OCI-M2 (cell line): ENCODE measurements around the gene XPNPEP3.
A peak's percentile ranks its signal among the peaks of the same experiment; 100 is the strongest.

Experiments used
- DNase-seq: peaks from one replicate; lab custom pipeline; 2025; ENCODE audit not compliant: unreplicated experiment; lab: John Stamatoyannopoulos, UW

XPNPEP3 gene

DNA sequence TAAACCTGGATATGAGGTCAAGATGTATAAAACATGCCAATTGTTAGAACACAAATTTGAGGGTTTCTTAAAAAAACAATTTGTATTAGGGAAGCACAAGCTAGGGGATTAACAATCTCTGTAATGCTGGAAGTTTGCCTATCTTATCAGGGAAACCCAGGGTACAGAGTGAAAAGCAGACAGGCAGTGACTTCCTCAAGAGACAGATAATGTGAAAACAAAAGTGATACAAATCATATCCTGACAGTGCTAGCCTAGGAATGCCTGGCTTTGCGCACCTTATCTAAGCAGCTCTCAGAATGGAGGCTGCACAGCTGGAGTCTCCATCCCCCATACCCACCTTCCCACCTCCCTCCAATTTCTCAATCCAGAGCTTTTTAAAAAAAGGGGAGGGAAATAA is 71.7 kb downstream of the XPNPEP3 start:
- DNase-seq = no peak

DNA sequence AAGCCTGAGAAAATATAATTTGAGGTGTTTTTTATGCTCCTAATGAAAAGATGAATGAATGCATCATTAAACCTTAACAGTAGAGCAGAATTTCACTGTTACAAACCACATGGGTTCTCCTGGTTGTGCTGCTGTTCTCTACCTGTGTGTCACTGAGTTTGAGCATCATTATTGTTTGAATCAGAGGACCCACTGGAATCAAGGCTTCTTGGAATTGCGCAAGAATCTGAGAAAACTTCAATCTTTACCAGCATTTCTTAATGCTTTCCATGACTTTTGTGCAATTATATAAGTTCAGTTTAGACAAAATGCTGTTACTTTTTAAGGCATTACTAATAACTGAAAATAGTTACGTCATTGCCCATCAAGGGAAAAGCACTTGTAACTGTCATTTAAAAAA is 75.4 kb downstream of the XPNPEP3 start:
- no peak for DNase-seq

DNA sequence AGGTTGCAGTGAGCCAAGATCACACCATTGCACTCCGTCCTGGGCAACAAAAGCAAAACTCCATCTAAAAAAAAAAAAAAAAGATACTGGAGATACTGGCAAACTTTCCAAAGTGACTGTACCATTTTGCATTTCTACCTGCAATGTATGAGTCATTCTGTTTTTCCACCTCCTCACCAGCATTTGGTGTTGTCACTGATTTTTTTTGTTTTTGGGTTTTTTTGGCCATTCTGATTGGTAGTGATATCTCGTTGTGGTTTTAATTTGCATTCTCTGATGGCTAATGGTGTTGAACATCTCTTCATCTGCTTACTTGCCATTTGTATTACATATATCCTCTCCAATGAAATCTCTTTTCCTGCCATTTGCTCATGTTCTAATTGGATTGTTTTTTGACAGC is 82.3 kb downstream of the XPNPEP3 start:
- DNase-seq = no peak

DNA sequence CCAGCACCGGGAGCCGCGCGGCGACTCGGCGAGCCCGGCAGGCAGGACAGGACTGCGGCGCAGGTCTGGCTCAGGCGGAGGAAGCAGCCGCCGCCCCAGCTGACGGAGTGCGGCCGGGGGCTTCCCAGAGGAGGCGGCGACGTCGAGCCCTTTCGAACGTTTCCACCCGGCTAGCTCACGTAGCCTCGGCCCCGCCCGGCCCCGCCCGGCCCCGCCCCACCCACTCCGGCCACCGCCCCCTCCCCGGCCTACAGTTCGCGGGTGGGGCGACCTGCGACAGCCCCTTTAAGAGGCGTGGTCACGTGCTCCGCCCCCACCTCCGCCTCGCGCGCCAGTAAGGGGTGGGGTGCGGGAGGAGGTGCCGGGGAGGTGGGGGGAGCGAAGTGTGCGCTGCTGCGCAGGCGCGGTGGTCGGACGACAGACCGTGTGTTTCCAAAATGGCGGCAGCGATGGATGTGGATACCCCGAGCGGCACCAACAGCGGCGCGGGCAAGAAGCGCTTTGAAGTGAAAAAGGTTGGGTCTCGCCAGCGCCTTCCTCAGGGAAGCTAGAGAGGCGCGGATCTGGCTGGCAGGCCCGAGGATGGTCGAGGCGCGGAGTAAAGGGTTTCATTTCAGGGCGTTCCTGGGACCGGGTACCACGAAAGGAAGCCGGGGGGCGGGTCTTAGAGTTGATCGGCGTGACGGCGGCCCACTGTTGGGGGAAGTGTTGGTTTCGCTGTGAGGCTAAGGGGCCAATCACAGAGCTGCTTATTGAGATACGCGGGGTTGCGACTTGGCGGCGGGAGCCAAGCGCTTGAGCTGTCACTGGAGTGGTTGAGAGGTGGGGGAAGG is 94.2 kb downstream of the XPNPEP3 start, which contains the start of gene RBX1:
TSS of gene RBX1 (plus strand) at position 417 of the 833 bp plus-strand sequence. CDS start at position 438, 21 bp downstream.
- peak; percentile 61 for DNase-seq

DNA sequence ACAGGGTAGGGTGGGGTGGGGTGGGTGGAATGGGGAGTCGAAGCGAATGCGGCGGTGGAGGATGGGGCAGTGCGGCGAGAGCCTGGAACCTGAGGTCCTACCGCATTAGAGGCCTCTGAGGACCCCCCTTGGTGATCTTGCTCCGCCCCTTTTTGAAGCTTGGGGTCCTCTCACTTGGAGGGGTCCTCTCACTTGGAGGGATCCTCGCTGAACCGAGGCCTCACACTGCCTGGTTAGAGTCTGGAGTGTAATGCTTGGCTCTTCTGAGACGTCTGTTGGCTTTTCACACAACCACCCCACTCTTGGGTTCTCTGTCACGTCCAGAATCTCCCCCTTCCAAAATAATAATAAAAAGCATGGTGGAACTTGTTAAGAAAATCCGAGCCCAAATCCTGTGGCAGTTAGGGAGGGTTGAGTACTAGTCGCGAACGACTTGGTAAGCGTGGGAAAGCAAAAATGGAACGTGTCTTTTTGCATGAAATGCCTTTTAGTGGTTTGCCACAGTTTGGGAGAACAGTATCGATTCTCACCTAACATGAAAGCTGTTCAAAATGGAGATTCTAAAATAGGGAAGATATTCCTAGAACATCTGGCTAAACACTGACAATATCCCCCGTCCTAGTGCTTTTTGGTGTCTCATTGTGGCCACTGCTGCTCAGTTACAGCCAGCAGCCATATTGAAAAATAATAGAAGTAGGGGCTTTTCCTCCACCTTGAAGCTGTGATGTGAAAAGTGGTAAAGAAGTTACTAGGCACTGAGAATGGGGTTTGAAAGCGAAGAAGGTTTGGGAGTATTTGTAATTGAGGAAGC is 95.1 kb downstream of the XPNPEP3 start:
- no peak for DNase-seq

DNA sequence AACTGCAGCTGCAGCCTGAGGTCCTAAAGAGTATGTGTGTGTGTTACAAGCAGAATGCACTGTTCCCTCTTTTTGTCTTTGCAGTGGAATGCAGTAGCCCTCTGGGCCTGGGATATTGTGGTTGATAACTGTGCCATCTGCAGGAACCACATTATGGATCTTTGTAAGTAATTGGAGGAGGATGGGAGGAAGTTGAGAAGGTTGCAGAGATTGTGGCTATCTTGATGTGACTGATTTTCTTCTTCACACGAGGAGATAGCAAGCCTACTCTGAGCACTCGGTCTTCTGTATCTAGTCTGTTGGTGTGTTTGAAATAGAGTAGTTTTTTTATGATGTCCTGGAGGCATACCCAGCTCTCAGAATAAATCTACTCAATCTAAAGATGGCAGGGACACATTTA is 96.5 kb downstream of the XPNPEP3 start:
- DNase-seq = no peak

DNA sequence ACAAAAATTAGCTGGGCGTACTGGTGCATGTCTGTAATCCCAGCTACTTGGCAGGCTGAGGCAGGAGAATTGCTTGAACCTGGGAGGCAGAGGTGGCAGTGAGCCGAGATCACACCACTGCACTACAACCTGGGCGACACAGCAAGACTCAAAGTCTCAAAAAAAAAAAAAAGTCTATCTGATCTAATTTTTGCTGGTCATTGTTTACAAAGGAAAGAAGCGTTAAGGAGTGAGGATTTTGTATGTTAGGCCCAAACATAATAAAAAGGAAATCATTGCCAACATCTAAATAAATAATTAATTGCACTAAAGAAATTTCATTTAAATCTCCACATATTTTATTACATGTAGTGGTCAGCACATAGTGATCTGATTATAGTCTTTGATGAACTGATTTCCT is 97.2 kb downstream of the XPNPEP3 start:
- no peak for DNase-seq

DNA sequence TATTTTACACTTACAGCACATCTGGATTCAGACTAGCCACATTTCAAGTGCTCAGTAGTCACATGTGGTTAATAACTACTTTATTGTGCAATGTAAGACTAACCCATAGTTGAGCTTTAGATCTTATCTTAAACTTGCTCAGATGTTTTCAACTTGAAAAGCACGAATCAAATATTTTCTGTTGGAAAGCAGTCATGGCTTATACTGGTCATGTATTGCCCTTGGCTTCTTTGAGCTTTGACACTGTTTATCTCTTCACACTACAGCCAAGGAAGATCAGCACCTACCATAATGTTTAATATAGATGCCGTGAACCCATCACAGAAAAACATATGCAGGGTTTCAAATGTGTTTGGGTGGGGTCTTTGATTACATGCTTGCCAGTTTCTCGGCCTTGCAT is 98.6 kb downstream of the XPNPEP3 start:
- no peak for DNase-seq

DNA sequence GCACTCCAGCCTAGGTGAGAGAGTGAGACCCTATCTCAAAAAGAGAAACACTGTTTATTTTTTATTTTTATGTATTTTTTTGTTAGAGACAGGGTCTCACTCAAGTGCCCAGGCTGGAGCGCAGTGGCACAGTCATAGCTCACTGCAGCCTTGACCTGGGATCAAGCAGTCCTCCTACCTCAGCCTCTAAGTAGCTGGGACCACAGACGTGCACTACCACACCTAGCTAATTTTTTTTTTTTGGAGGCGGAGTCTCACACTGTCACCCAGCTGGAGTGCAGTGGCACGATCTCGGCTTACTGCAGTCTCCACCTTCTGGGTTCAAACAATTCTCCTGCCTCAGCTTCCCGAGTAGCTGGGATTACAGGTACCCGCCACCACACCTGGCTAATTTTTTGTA is 100.7 kb downstream of the XPNPEP3 start:
- DNase-seq = no peak

DNA sequence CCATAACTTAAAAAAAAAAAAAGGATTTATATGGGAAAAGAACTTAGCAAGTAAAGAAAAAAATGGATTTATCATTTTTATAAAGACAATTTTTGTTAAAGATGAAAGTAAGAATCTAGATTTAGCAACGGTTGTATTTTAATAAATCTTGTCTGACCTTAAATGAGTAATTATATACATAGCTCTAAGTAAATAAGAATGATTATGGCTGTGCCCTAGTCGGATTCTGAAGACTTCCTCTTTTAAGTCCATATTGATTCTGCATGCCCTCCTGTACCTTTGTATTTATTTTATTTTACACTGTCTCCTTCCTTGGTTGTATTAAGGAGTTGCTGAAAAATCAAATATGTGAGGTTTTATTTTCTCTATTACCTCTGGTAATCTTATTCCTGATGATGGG is 101.4 kb downstream of the XPNPEP3 start:
- no peak for DNase-seq

DNA sequence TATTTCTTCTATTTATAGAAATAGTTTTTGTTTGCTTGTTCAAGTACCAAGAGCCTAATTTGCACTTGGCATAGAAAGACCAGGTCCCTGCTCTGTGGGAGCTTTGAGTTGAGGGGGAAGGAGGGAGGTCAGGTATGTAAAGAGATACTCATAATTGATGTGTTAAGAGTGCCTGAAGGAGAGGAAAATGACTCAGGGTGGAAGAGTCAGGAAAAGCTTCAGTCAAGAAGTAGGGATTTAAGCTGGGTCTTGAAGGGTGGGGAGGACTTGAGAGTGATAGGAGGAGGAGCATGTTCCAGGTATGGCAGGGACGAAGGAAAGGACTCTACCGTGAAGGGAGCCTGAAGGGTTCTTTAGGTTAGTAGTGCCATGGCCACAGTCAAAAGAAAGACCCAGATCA is 103.2 kb downstream of the XPNPEP3 start:
- no peak for DNase-seq

DNA sequence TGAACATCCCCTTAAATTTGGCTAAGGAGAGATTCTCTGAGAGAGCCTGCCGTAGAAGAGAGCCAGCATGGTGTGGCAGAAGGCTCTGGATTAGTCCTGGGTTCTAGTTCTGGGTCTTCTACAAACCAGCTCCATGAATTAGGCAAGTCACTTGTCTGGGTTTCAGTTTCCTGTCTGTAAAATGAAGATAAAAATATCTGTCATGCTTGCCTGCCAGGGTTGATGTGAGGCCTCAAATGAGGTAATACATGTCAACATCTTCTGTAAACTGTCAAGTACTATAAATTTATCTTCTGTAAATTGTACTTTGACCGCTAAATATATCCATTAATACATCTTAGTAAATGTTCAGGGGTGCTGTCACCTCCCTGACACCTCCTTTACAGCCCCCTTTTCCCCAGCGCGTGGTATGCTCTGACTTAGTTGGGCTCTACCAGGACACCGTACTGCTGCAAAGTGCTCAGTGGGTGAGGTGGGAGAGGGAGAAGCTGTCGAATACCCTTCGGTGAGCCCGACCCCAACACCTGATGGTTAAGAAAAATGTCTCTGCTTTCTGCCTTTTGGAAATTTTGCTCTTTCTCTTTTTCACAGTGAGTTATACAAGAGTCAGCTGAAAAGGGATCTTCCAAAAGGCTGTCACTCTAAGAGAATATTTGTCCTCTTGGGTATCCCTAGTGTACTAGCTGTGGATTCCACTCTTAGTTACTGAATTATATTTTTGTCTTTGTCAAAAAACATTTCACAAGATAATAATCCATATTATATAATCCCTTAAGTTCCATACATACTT is 109.2 kb downstream of the XPNPEP3 start:
- no peak for DNase-seq

DNA sequence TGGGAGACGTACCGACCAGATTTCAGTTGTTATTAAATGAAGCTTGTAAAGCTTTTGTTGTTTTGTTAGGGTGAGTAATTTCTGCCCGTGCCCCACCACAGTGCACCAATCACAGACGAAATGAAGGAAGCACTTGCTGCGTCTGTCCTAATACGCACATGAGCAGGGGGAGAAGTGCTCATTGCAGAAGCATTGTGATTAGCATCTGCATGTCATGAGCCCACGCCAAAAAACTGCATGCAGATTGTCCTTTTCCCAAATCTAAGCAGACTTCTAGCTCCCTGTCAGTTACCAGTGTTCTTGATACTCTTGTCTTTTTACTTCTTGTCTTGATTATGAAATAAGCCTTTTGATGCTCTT is 109.8 kb downstream of the XPNPEP3 start:
- DNase-seq = no peak

DNA sequence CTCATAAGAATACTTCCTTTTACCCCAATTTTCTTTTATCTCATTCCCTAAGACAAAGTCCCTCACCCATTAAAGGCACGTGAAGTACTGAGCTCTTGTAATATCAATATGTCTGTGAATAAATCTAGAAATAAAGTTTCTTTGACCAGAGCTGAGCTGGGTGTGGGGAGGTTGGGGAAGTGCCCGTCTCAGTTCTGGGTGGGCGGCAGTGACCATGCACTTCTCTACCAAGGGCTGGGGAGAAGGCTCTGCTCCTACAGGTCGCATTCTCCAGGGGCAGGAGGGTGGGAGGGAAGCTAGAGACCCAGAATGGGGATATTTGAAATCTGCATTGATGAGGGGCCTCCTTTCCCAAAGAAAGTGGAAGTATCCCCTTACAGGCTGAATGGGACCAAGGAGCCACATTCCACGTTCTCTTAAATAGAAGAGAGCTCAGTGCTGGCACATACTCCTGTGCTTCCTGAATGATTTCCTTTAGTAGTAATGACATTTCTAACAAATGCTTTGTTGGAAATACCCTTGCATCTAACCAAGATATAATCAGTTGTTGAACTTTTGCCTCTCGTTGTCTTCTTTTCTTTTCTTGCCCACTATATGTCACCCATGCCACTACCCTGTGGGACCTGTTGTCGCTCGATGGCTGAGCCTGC is 110.3 kb downstream of the XPNPEP3 start:
- no peak for DNase-seq

DNA sequence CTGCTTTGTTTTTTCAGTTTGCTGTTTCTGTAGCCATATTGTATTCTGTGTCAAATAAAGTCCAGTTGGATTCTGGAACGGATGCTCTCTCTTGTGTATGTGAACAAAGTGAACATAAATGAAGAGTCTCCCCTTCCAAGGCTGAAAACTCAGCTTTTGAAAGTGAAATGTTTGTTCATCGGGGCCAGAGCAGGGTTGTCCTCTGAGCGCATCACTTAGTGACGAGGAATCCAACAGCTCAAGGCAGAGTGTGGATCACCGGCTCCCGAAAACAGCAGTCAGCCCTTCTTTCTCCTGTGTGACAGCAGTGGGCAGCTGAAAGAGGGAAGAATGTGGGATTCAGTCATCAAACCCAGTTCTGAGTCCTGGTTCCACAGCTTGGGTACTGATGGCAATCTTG is 115.6 kb downstream of the XPNPEP3 start:
- no peak for DNase-seq

DNA sequence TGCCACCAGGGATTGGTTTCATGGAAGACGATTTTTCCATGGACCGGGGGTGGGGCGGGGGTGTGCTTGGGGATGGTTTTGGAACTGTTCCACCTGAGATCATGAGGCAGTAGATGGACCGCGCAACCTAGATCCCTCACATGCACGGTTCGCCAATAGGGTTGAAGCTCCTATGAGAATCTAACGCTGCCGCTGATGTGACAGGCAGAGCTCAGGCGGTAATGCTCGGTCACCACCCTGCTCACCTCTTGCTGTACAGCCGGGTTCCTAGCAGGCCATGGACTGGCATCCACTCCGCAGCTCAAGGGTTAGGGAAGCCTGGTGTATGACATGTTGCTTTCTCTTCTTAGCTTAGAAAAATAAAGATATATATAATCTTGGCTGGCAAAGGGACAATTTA is 116.2 kb downstream of the XPNPEP3 start:
- DNase-seq = no peak

DNA sequence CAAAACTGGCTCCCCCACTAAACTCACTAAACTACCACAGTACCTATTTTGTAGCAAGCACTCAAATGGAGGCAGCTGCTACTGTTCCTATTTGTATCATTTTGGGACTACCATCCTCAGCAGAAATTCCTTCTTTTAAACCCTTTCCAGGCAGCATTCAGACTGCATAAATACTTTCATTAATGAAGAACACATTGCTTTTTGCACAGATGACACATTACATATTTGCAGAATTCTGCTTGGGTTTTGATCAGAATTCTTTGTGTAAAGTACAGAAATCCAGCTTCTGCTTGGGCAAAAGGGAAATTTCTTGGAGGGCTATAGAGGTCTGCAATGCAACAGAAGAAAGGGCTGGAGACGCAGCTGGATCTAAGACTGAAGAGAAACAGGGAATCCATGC is 118.4 kb downstream of the XPNPEP3 start:
- DNase-seq = no peak

DNA sequence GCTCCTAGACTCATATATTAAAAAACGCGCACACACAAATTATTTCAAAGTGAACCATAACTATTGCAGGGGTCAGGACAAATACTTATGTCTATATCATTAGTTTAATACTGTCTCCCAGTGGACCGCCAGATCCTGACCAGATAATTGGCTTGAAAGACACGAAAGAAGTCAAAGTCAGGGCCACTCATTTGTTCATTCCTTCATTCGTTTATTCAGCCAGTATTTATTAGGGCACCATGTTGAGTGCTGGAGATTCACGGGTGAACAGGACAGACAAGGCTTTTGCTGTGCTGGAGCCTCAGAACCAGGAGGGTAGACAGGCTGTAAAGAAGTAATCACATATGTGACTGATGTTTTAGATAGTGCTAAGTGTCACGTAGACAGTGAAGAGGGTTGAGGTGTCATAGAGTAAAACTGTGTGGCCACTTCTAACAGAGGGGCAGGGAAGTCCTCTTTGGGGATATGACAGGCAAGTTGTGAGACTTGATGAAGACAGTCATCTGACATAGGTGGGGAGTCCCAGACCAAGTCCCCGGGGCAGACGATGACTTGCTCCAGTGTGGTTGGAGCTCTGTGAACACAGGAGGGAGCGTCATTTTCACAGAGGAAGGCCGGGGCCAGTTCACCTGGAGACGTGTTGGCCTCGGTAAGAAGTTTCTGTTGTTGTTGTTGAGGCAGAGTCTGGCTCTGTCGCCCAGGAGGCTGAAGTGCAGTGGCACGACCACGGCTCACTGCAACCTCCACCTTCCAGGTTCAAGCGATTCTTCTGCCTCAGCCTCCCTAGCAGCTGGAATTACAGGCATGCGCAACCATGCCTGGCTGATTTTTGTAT is 120.1 kb downstream of the XPNPEP3 start:
- no peak for DNase-seq

DNA sequence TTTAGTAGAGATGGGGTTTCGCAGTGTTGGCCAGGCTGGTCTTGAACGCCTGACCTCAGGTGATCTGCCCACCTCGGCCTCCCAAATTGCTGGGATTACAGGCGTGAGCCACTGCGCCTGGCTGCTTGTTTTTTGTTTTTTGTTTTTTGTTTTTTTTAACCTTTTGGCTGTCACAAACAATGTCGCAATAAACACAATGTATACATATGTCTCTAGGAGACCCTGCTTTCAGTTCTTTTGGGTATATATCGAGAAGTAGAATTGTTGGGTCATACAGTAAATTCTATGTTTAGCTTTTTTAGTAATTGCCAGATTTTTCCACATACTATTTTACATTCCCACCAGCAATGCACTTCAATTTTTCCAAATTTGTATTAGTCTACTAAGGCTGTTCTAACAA is 122.2 kb downstream of the XPNPEP3 start:
- DNase-seq = no peak

DNA sequence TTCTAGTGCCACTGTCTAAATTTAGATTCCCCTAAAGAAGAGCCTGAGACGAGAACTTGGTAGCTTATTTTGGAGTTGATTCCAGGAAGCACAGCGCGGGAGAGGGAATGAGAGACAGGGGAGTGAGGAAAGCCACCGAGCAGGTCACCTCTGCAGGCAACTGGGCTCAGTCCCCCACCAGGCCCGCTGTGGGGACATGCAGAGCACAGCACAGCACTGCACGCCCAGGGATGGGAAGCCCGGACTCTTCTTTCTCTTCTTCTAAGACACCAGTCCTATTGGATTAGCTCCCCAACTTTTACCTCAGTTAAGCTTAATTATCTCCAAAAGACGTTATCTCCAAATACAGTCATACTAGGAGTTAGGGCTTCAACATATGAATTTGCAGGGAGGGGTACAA is 122.9 kb downstream of the XPNPEP3 start:
- no peak for DNase-seq
